ENCODE results near the gene GJC2. TPM values are rescaled to one million over a fixed set of nuclear protein-coding genes. Genes with fewer than 3 reads are reported as not detected.
"Not testable (repeated sequence)": the region's sequence is repeated elsewhere in the genome, so short reads cannot be mapped to it uniquely, and the experiment has no call there.

GJC2 gene
- total and polyA plus RNA-seq, 2 donors (not counting 3 experiments of a cell fraction or from before 2014, with no cell fraction given): 0.58 to 1.2 TPM

DNA sequence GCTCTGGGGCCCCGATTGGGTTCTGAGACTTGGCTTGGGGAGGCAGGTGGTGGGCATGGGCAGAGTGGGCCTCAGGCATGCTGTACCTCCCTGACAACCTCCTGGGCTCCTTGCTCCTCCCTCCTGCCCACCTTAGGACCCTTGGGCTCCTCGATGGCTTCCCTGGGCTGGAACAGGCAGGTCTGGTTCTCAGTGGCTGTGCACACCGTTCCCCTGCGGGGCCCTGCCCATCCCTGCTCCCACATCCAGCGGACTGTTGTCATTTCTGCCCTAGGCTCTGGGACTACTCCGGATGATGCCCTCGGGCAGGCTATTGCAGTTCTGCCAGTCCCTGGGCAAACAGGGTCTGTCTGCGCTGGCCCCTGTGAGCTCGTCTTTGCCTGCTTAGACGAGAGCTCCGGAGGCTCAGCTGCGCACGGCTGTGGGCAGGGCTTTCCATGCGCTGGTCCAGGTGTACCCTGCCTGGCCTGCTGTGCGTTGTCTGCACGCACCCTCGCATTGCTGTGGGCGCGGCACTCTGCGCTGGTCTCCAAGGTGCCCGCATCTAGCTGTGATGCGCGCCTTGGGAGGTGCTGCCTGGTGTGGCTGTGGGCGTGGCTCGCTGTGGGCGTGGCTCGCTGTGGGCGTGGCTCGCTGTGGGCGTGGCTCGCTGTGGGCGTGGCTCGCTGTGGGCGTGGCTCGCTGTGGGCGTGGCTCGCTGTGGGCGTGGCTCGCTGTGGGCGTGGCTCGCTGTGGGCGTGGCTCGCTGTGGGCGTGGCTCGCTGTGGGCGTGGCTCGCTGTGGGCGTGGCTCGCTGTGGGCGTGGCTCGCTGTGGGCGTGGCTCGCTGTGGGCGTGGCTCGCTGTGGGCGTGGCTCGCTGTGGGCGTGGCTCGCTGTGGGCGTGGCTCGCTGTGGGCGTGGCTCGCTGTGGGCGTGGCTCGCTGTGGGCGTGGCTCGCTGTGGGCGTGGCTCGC, 24.1 kb downstream of the GJC2 start:
- intact Hi-C loops (cut with micrococcal nuclease); dilution Hi-C loops (cut with MboI; ENCODE audit: extremely low pct_ligation_motif_present, low sequenced_read_pairs); H3K4me2 ChIP-seq (ENCODE audit: insufficient read depth, low read length); H3K27ac ChIP-seq (ENCODE audit: insufficient read depth, low read depth, low read length); H3K4me1 ChIP-seq (ENCODE audit: control insufficient read depth, extremely low read depth, insufficient read depth, low read length); DNase-seq (ENCODE audit: low read depth, low spot score); BruUV-seq (replicated peaks); H3K79me2 ChIP-seq (ENCODE audit: control insufficient read depth, insufficient read depth, low read length); H2AFZ ChIP-seq (ENCODE audit: low read depth, low read length); H3K9me1 ChIP-seq (replicated peaks; ENCODE audit: control insufficient read depth, extremely low read depth, insufficient read depth, low read length); FAIRE-seq; H3K4me3 ChIP-seq (replicated peaks in 1 of 3; ENCODE audit: insufficient read depth in 1 of 3, low read depth in 1 of 3, low read length in 3 of 3); POLR2A ChIA-PET; H3K9me3 ChIP-seq (replicated peaks; ENCODE audit: control insufficient read depth, insufficient read depth, low read length); H3K9ac ChIP-seq (replicated peaks; ENCODE audit: extremely low read depth, insufficient read depth, low read length); H4K20me1 ChIP-seq (replicated peaks; ENCODE audit: control insufficient read depth, extremely low read depth, insufficient read depth, low read length); H3K27me3 ChIP-seq (ENCODE audit: control insufficient read depth in 2 of 2, insufficient read depth in 2 of 2, low read length in 2 of 2): not testable (repeated sequence)
- H3K36me3 ChIP-seq (ENCODE audit: control insufficient read depth in 2 of 2, extremely low read depth in 1 of 2, insufficient read depth in 2 of 2, low read length in 2 of 2): peaks cover 0 to 11% of the 10 kb centered on the region in 2 experiments
- CTCF ChIA-PET: interaction anchor here (0.6 kb wide), 1 partner anchor 11 kb away, joined by 3 read pairs; no protein-coding TSS in a partner anchor

DNA sequence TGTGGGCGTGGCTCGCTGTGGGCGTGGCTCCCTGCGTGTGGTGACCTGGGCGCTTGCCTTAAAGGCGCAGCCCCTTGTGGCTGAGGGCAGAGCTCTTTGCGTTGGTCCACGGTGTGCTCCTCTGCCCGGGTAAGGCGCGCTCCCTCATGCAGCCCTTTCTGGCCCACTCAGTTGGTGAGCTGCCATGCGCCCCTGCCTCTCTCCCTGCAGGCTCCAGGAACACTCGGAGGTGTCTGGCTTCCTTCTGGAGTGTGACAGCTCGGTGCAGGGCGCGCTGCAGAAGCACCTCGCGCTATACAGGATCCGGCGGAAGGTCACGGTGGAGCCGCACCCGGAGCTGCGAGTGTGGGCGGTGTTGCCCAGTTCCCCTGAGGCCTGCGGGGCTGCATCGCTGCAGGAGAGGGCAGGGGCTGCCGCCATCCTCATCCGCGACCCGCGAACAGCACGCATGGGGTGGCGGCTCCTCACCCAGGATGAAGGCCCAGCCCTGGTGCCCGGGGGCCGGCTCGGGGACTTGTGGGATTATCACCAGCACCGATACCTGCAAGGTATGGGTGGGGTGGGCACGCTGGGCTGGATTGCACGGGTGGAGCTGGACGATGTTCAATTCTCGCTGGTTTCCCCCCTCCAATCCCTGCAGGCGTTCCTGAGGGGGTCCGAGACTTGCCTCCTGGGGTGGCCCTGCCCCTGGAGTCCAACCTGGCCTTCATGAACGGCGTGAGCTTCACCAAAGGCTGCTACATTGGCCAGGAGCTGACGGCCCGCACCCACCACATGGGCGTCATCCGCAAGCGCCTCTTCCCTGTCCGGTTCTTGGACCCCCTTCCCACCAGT, 25.0 kb downstream of the GJC2 start:
- H4K20me1 ChIP-seq (replicated peaks; ENCODE audit: control insufficient read depth, extremely low read depth, insufficient read depth, low read length): no peaks in the 10 kb centered on the region
- dilution Hi-C loops (cut with MboI; ENCODE audit: extremely low pct_ligation_motif_present, low sequenced_read_pairs) (no loop called here), intact Hi-C loops (cut with micrococcal nuclease) (no loop called here)
- TF ChIP-seq EZH2 (IDR thresholded peaks at IDR 0.05; ENCODE audit: borderline replicate concordance, low read depth, low read length, severe bottlenecking) (no peak), JUN (IDR thresholded peaks at IDR 0.05; ENCODE audit: borderline replicate concordance, insufficient read depth, insufficient read length, low read depth) (no peak), MYC (IDR thresholded peaks at IDR 0.05; ENCODE audit: low read depth, low read length) (no peak), GATA2 (IDR thresholded peaks at IDR 0.05; ENCODE audit: insufficient read depth, insufficient read length, low read depth, low read length) (no peak), POLR2A (IDR thresholded peaks at IDR 0.05; ENCODE audit: low read depth, low read length) (no peak), POLR2AphosphoS5 (IDR thresholded peaks at IDR 0.05; ENCODE audit: insufficient read depth, low read depth, low read length) (no peak), FOS (IDR thresholded peaks at IDR 0.05; ENCODE audit: borderline replicate concordance, insufficient read depth, low read length) (no peak)
- TF ChIP-seq, protein P1, sequence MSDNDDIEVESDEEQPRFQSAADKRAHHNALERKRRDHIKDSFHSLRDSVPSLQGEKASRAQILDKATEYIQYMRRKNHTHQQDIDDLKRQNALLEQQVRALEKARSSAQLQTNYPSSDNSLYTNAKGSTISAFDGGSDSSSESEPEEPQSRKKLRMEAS (IDR thresholded peaks at IDR 0.05; ENCODE audit: insufficient read depth, insufficient read length): no peak
- TF ChIP-seq, protein P2, sequence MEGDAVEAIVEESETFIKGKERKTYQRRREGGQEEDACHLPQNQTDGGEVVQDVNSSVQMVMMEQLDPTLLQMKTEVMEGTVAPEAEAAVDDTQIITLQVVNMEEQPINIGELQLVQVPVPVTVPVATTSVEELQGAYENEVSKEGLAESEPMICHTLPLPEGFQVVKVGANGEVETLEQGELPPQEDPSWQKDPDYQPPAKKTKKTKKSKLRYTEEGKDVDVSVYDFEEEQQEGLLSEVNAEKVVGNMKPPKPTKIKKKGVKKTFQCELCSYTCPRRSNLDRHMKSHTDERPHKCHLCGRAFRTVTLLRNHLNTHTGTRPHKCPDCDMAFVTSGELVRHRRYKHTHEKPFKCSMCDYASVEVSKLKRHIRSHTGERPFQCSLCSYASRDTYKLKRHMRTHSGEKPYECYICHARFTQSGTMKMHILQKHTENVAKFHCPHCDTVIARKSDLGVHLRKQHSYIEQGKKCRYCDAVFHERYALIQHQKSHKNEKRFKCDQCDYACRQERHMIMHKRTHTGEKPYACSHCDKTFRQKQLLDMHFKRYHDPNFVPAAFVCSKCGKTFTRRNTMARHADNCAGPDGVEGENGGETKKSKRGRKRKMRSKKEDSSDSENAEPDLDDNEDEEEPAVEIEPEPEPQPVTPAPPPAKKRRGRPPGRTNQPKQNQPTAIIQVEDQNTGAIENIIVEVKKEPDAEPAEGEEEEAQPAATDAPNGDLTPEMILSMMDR (IDR thresholded peaks at IDR 0.05; ENCODE audit: extremely low read depth in 1 of 2, insufficient read depth in 1 of 2, low read depth in 1 of 2, low read length in 2 of 2): no peak
- no peaks in the 10 kb centered on the region for H3K9me3 ChIP-seq (replicated peaks; ENCODE audit: control insufficient read depth, insufficient read depth, low read length)
- no peak overlapping the region for H2AFZ ChIP-seq (ENCODE audit: low read depth, low read length)
- no peak overlapping the region for H3K9ac ChIP-seq (replicated peaks; ENCODE audit: extremely low read depth, insufficient read depth, low read length)
- POLR2A ChIA-PET: no interaction called here
- peaks cover 0 to 11% of the 10 kb centered on the region in 2 experiments for H3K36me3 ChIP-seq (ENCODE audit: control insufficient read depth in 2 of 2, extremely low read depth in 1 of 2, insufficient read depth in 2 of 2, low read length in 2 of 2)
- no peaks in the 10 kb centered on the region for H3K79me2 ChIP-seq (ENCODE audit: control insufficient read depth, insufficient read depth, low read length)
- no peaks in the 10 kb centered on the region for H3K27me3 ChIP-seq (ENCODE audit: control insufficient read depth in 2 of 2, insufficient read depth in 2 of 2, low read length in 2 of 2)
- CTCF ChIA-PET: interaction anchor here (0.6 kb wide), 1 partner anchor 12 kb away, joined by 3 read pairs; no protein-coding TSS in a partner anchor
- DNase-seq (ENCODE audit: low read depth, low spot score): no peak
- no peak overlapping the region for H3K27ac ChIP-seq (ENCODE audit: insufficient read depth, low read depth, low read length)
- BruUV-seq (replicated peaks): no TSS peak
- no peaks in the 10 kb centered on the region for H3K9me1 ChIP-seq (replicated peaks; ENCODE audit: control insufficient read depth, extremely low read depth, insufficient read depth, low read length)
- FAIRE-seq: no peak
- H3K4me1 ChIP-seq (ENCODE audit: control insufficient read depth, extremely low read depth, insufficient read depth, low read length): no peaks in the 10 kb centered on the region
- H3K4me2 ChIP-seq (ENCODE audit: insufficient read depth, low read length): no peak overlapping the region
- no peak overlapping the region for H3K4me3 ChIP-seq (replicated peaks in 1 of 3; ENCODE audit: insufficient read depth in 1 of 3, low read depth in 1 of 3, low read length in 3 of 3)

Measured in endothelial cell of umbilical vein (primary cell).